ENCODE measurements around the gene SH3RF3. TPM values are rescaled to one million over a fixed set of nuclear protein-coding genes. Genes with fewer than 3 reads are reported as not detected.
"Not testable (repeated sequence)": the region's sequence is repeated elsewhere in the genome, so short reads cannot be mapped to it uniquely, and the experiment has no call there.

SH3RF3 gene
- total RNA-seq, 1 donor from 2014 or later: 7.9 TPM

- TF ChIP-seq, protein P1, sequence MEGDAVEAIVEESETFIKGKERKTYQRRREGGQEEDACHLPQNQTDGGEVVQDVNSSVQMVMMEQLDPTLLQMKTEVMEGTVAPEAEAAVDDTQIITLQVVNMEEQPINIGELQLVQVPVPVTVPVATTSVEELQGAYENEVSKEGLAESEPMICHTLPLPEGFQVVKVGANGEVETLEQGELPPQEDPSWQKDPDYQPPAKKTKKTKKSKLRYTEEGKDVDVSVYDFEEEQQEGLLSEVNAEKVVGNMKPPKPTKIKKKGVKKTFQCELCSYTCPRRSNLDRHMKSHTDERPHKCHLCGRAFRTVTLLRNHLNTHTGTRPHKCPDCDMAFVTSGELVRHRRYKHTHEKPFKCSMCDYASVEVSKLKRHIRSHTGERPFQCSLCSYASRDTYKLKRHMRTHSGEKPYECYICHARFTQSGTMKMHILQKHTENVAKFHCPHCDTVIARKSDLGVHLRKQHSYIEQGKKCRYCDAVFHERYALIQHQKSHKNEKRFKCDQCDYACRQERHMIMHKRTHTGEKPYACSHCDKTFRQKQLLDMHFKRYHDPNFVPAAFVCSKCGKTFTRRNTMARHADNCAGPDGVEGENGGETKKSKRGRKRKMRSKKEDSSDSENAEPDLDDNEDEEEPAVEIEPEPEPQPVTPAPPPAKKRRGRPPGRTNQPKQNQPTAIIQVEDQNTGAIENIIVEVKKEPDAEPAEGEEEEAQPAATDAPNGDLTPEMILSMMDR (IDR thresholded peaks at IDR 0.05; ENCODE audit: borderline replicate concordance): no peak
- intact Hi-C loops (cut with micrococcal nuclease): no loop called here
- H3K27ac ChIP-seq (replicated peaks): no peak overlapping the region
- DNase-seq: no peak
- no peak overlapping the region for H3K4me3 ChIP-seq
- H3K9me3 ChIP-seq (replicated peaks): no peaks in the 10 kb centered on the region
- H3K27me3 ChIP-seq (ENCODE audit: low read depth): peaks cover 44% of the 10 kb centered on the region
- H3K36me3 ChIP-seq: no peaks in the 10 kb centered on the region
- H3K4me1 ChIP-seq: no peaks in the 10 kb centered on the region
These were observed 26.3 kb upstream of the SH3RF3 start for GRCh38 chr2:109102588-109103233.

GRCh38 chr2:109105113-109105512 is 23.9 kb upstream of the SH3RF3 start:
- intact Hi-C loops (cut with micrococcal nuclease): no loop called here
- Histone ChIP-seq H3K9me3 (replicated peaks) (no peaks in the 10 kb centered on the region), H3K27me3 (ENCODE audit: low read depth) (peaks cover 41% of the 10 kb centered on the region), H3K4me3 (no peak overlapping the region), H3K4me1 (no peaks in the 10 kb centered on the region), H3K27ac (replicated peaks) (no peak overlapping the region), H3K36me3 (no peaks in the 10 kb centered on the region)
- TF ChIP-seq, protein P1 (IDR thresholded peaks at IDR 0.05; ENCODE audit: borderline replicate concordance): no peak
- no peak for DNase-seq

GRCh38 chr2:109108740-109109139 is 20.3 kb upstream of the SH3RF3 start:
- H3K4me1 ChIP-seq: no peaks in the 10 kb centered on the region
- no peak overlapping the region for H3K27ac ChIP-seq (replicated peaks)
- peaks cover 11% of the 10 kb centered on the region for H3K27me3 ChIP-seq (ENCODE audit: low read depth)
- intact Hi-C loops (cut with micrococcal nuclease): no loop called here
- no peaks in the 10 kb centered on the region for H3K9me3 ChIP-seq (replicated peaks)
- TF ChIP-seq, protein P1 (IDR thresholded peaks at IDR 0.05; ENCODE audit: borderline replicate concordance): no peak
- H3K4me3 ChIP-seq: no peak overlapping the region
- DNase-seq: no peak
- H3K36me3 ChIP-seq: no peaks in the 10 kb centered on the region

- Histone ChIP-seq H3K27me3 (ENCODE audit: low read depth) (peaks cover 5% of the 10 kb centered on the region), H3K9me3 (replicated peaks) (no peaks in the 10 kb centered on the region), H3K4me3 (no peak overlapping the region), H3K36me3 (no peaks in the 10 kb centered on the region), H3K27ac (replicated peaks) (no peak overlapping the region), H3K4me1 (no peaks in the 10 kb centered on the region)
- TF ChIP-seq, protein P1 (IDR thresholded peaks at IDR 0.05; ENCODE audit: borderline replicate concordance): no peak
- DNase-seq: no peak
- intact Hi-C loops (cut with micrococcal nuclease): no loop called here
These were observed 19.7 kb upstream of the SH3RF3 start for GRCh38 chr2:109109342-109109741.

- Histone ChIP-seq H3K4me3 (no peak overlapping the region), H3K9me3 (replicated peaks) (no peaks in the 10 kb centered on the region), H3K27me3 (ENCODE audit: low read depth) (no peaks in the 10 kb centered on the region), H3K4me1 (no peaks in the 10 kb centered on the region), H3K27ac (replicated peaks) (no peak overlapping the region), H3K36me3 (no peaks in the 10 kb centered on the region)
- intact Hi-C loops (cut with micrococcal nuclease): no loop called here
- no peak for DNase-seq
- TF ChIP-seq, protein P1 (IDR thresholded peaks at IDR 0.05; ENCODE audit: borderline replicate concordance): no peak
These were observed 18.8 kb upstream of the SH3RF3 start for GRCh38 chr2:109110170-109110569.

- H3K27ac ChIP-seq (replicated peaks); H3K4me1 ChIP-seq; DNase-seq; H3K9me3 ChIP-seq (replicated peaks); H3K4me3 ChIP-seq; intact Hi-C loops (cut with micrococcal nuclease); H3K36me3 ChIP-seq: not testable (repeated sequence)
- peaks cover 35% of the 10 kb centered on the region for H3K27me3 ChIP-seq (ENCODE audit: low read depth)
These were observed 11.8 kb upstream of the SH3RF3 start for GRCh38 chr2:109117181-109117580.

All from left ventricle myocardium inferior (tissue), 1 donor.